Measurements from ENCODE around the gene IMMP1L.
A peak's percentile ranks its signal among the peaks of the same experiment; 100 is the strongest.

GRCh38 chr11:31487848-31488247, 21.6 kb downstream of the IMMP1L start:
- TF ChIP-seq EZH2phosphoT487 (IDR thresholded peaks at IDR 0.05; ENCODE audit: low read depth) (no peak), CTCF (IDR thresholded peaks at IDR 0.05; ENCODE audit: low read depth, low read length) (peak; percentile 50)

All from OCI-LY3 (cell line).